Left ventricle myocardium inferior (tissue), 1 donor: ENCODE data around the gene ZBED3. TPM values are rescaled to one million over a fixed set of nuclear protein-coding genes. Genes with fewer than 3 reads are reported as not detected.

ENCODE experiments used
- DNase-seq: peaks from one replicate; pipeline ENCODE4 v3.0.0-alpha.2; 2020
- H3K27ac ChIP-seq: fragments of 200-600 bp; replicated peaks from 2 replicates; pipeline ENCODE4 v1.8.0; 2021
- H3K27me3 ChIP-seq: fragments of 200-600 bp; 2 replicates; pipeline ENCODE4 v1.8.0; 2021; ENCODE audit warnings: low read depth
- H3K36me3 ChIP-seq: fragments of 200-600 bp; 2 replicates; pipeline ENCODE4 v1.8.0; 2021
- H3K4me1 ChIP-seq: fragments of 200-600 bp; 2 replicates; pipeline ENCODE4 v1.8.0; 2021
- H3K4me3 ChIP-seq: fragments of 200-600 bp; 2 replicates; pipeline ENCODE4 v1.8.0; 2021; ENCODE audit warnings: mild to moderate bottlenecking, moderate library complexity
- H3K9me3 ChIP-seq: fragments of 200-600 bp; replicated peaks from 2 replicates; pipeline ENCODE4 v1.8.0; 2021
- CTCF ChIP-seq: fragments of 200-600 bp; IDR thresholded peaks from 2 replicates; pipeline ENCODE4 v1.8.0; 2021; ENCODE audit warnings: antibody characterized with exemption, mild to moderate bottlenecking, borderline replicate concordance
- intact Hi-C: fragments of 100-400 bp; cut with micrococcal nuclease; formaldehyde crosslinking; loops from one replicate; pipeline ENCODE4 v1.11.0; 2022
- long read RNA-seq: library from polyadenylated mRNA; unstranded; transcript quantifications from one replicate; pipeline ENCODE4 v2.0.0, GENCODE V29; 2021
- total RNA-seq: library from RNA; stranded (reverse); fragmentation: NEBNext Ultra II Directional; extraction: Animal tissue kit (Norgen Biotek cat#: 25700); gene quantifications from one replicate; pipeline ENCODE4 v1.2.1, GENCODE V29; 2021
- donor health status: DM: no; HTN: yes; CAD: no; lungs with severe emphysema.

Gene ZBED3
- total RNA-seq: 7.8 TPM
- long read RNA-seq, full-length matches to known transcripts: 17 of 20 reads
- long read RNA-seq, partial matches to known transcripts: 3 of 20 reads
- long read RNA-seq, other reads (novel, unspliced or antisense): 0 of 20 reads

- Histone ChIP-seq H3K4me3 (peak within 1 kb of the TSS; percentile 85), H3K27ac (peak within 1 kb of the TSS; percentile 91), H3K27me3 (no peaks in the 10 kb centered on the region), H3K9me3 (no peaks in the 10 kb centered on the region), H3K36me3 (no peaks in the 10 kb centered on the region), H3K4me1 (peaks cover 32% of the 10 kb centered on the region)
- peak; percentile 61 for DNase-seq
- TF ChIP-seq CTCF: peak; percentile 23
- intact Hi-C loops: no loop called here
Observed at GRCh38 chr5:77086689-77087483, at the start of gene ZBED3. ZBED3 (minus strand) TSS chr5:77087285; CDS start chr5:77077878, 9,407 bp downstream.

GRCh38 chr5:77133061-77133758, 46.1 kb upstream of the ZBED3 start:
- intact Hi-C loops: no loop called here
- no peak for TF ChIP-seq CTCF
- peak; percentile 32 for DNase-seq

DNA sequence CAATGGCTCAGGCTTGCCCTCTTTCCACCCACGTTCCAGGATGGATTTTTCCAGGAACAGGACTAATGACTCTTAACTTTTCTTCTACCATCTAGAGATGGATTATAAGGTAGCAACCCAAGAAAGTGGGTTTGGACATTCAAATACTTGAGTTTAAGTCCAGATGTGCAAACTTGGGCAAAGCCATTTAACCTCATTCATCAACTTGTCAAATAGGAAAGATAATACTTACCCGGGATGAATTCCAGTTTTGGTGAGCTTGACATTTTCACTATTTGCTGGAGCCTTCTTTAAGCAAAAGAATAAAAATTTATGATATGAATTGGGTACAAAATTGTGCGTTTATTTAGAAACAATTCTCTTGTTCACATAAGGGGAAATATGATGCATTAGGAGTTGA, 44.3 kb upstream of the ZBED3 start:
- no peak for TF ChIP-seq CTCF

More at GRCh38 chr5:77133061-77133758, 46.1 kb upstream of the ZBED3 start:
- Histone ChIP-seq H3K4me3 (no peak overlapping the region), H3K27ac (no peak overlapping the region), H3K36me3 (no peaks in the 10 kb centered on the region), H3K9me3 (no peaks in the 10 kb centered on the region), H3K27me3 (no peaks in the 10 kb centered on the region), H3K4me1 (peaks cover 10% of the 10 kb centered on the region)

GRCh38 chr5:77129391-77129990, 42.4 kb upstream of the ZBED3 start:
- TF ChIP-seq CTCF: peak; percentile 24
- Histone ChIP-seq H3K27ac (no peak overlapping the region), H3K9me3 (no peaks in the 10 kb centered on the region), H3K27me3 (no peaks in the 10 kb centered on the region), H3K4me1 (peaks cover 10% of the 10 kb centered on the region), H3K4me3 (no peak overlapping the region), H3K36me3 (no peaks in the 10 kb centered on the region)
- intact Hi-C loops: no loop called here
- DNase-seq: no peak

More for the DNA sequence above, 44.3 kb upstream of the ZBED3 start:
- H3K9me3 ChIP-seq: no peaks in the 10 kb centered on the region
- no peaks in the 10 kb centered on the region for H3K27me3 ChIP-seq
- intact Hi-C loops: no loop called here
- DNase-seq: no peak
- H3K27ac ChIP-seq: no peak overlapping the region
- H3K36me3 ChIP-seq: no peaks in the 10 kb centered on the region
- peaks cover 10% of the 10 kb centered on the region for H3K4me1 ChIP-seq
- no peak overlapping the region for H3K4me3 ChIP-seq

DNA sequence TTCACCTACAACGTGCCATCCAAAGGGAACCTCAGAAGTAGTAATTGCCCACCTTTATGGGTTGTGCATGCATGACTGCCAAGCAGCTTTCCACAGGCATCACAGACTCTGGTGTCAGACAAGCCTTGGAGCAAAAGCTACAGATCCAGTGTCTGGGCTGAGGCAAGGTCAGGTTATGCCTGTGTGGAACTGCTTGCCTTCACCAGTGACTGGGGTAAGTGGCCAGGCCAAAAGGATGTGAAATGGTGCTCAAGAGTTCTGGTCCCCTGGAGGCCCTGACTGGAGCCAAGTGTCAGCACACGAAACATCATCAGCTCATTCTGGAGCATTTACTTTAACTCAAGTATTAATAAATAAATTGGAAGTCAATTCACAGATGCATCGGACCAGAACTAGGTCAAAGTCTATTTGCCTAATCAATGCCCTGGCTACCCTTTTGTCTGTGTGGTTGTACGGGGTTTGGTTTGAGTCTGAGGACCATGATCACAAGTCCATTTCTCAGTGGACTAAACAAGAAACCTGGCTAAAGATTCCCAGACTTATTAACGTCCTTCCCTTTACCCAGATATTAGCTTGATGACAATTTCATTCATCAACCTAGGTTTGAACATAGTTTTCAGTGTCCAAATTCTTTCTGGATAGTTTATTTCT, 41.5 kb upstream of the ZBED3 start:
- peaks cover under 1% of the 10 kb centered on the region for H3K9me3 ChIP-seq
- intact Hi-C loops: no loop called here

More for the DNA sequence above, 41.5 kb upstream of the ZBED3 start:
- TF ChIP-seq CTCF: no peak
- peaks cover 8% of the 10 kb centered on the region for H3K4me1 ChIP-seq
- no peaks in the 10 kb centered on the region for H3K27me3 ChIP-seq
- no peak overlapping the region for H3K4me3 ChIP-seq
- no peak overlapping the region for H3K27ac ChIP-seq
- no peak for DNase-seq
- no peaks in the 10 kb centered on the region for H3K36me3 ChIP-seq
